HepG2 (cell line): ENCODE measurements around the gene ISOC2. TPM values are rescaled to one million over a fixed set of nuclear protein-coding genes. Genes with fewer than 3 reads are reported as not detected.

Experiments
- ATF1 ChIP-seq: IDR thresholded peaks from 2 replicates; pipeline ENCODE4 v1.6.1; 2016; ENCODE audit warnings: mild to moderate bottlenecking, control low read depth
- CBX1 ChIP-seq: IDR thresholded peaks from one replicate; pipeline ENCODE4 v1.6.1; 2016; ENCODE audit warnings: antibody characterized with exemption, low read depth
- SALL1 ChIP-seq: sonication (generic); formaldehyde crosslinking; IDR thresholded peaks from 2 replicates; pipeline ENCODE4 v1.8.0; 2022; ENCODE audit warnings: mild to moderate bottlenecking, missing genetic modification reagents
- TGIF2 ChIP-seq: IDR thresholded peaks from 2 replicates; pipeline ENCODE4 v1.6.1; 2016; ENCODE audit warnings: control low read depth, missing compliant biosample characterization
- ZNF205 ChIP-seq: IDR thresholded peaks from 2 replicates; pipeline ENCODE4 v1.6.1; 2018; ENCODE audit warnings: missing biosample characterization, missing genetic modification reagents
- ZNF296 ChIP-seq: sonication (generic); formaldehyde crosslinking; conservative IDR thresholded peaks from 2 replicates; pipeline ENCODE4 v1.5.0; 2020; ENCODE audit warnings: mild to moderate bottlenecking, missing genetic modification reagents
- ZNF510 ChIP-seq: sonication (generic); formaldehyde crosslinking; IDR thresholded peaks from 2 replicates; pipeline ENCODE4 v1.4.0; 2020; ENCODE audit warnings: low read depth, mild to moderate bottlenecking, missing genetic modification reagents
- ZNF839 ChIP-seq: sonication (generic); formaldehyde crosslinking; IDR thresholded peaks from 2 replicates; pipeline ENCODE4 v1.4.0; 2020; ENCODE audit warnings: missing genetic modification reagents, mild to moderate bottlenecking, borderline replicate concordance
- polyA plus RNA-seq, 8 experiments: library from polyadenylated mRNA; depleted of rRNA in 3 of 8; stranded (reverse) in 7 of 8; unstranded in 1 of 8; fragments of >200 nt; fragmentation: Illumina TruSeq in 4 of 8; extraction: Trizol in 4 of 8; gene quantifications; 2 replicates each; pipeline versions ENCODE4 v1.2.1 to v1.2.3, GENCODE V29; 2011 to 2016; ENCODE audit warnings: low read depth in 4 of 8, missing spikeins in 1 of 8, mixed read lengths in 1 of 8; ENCODE audit not compliant: insufficient read depth in 1 of 8
- total RNA-seq, 5 experiments: library from RNA; depleted of rRNA; stranded (reverse); fragments of >200 nt; fragmentation: Illumina TruSeq; extraction: Trizol; gene quantifications; 2 replicates each; pipeline ENCODE4 v1.2.3, GENCODE V29; 2016; ENCODE audit warnings: low read depth in 1 of 5
- TF ChIP-seq, protein P1 (sequence below): sonication (generic); formaldehyde crosslinking; IDR thresholded peaks from 2 replicates; pipeline ENCODE4 v1.5.1; 2020; ENCODE audit warnings: mild to moderate bottlenecking, moderate library complexity, missing genetic modification reagents
- TF ChIP-seq, protein P2 (sequence below): sonication (generic); formaldehyde crosslinking; conservative IDR thresholded peaks from 2 replicates; pipeline ENCODE4 v1.8.1; 2023; ENCODE audit warnings: missing genetic modification reagents
- TF ChIP-seq, protein P3 (sequence below): sonication (generic); formaldehyde crosslinking; IDR thresholded peaks from 2 replicates; pipeline ENCODE4 v1.9.0; 2021; ENCODE audit warnings: missing genetic modification reagents, borderline replicate concordance
- TF ChIP-seq, protein P4 (sequence below): sonication (generic); formaldehyde crosslinking; IDR thresholded peaks from 2 replicates; pipeline ENCODE4 v1.9.0; 2021; ENCODE audit warnings: missing genetic modification reagents, borderline replicate concordance
- TF ChIP-seq, protein P5 (sequence below): sonication (generic); formaldehyde crosslinking; IDR thresholded peaks from 2 replicates; pipeline ENCODE4 v1.9.0; 2021; ENCODE audit warnings: missing genetic modification reagents, borderline replicate concordance
- TF ChIP-seq, protein P6 (sequence below): sonication (generic); formaldehyde crosslinking; conservative IDR thresholded peaks from 2 replicates; pipeline ENCODE4 v1.4.0; 2020; ENCODE audit warnings: missing genetic modification reagents

ISOC2 gene
- total and polyA plus RNA-seq, 2 of the 13 experiments (the other 11 are each of a cell fraction or from before 2014, with no cell fraction given) = 76.8 to 105 TPM

DNA sequence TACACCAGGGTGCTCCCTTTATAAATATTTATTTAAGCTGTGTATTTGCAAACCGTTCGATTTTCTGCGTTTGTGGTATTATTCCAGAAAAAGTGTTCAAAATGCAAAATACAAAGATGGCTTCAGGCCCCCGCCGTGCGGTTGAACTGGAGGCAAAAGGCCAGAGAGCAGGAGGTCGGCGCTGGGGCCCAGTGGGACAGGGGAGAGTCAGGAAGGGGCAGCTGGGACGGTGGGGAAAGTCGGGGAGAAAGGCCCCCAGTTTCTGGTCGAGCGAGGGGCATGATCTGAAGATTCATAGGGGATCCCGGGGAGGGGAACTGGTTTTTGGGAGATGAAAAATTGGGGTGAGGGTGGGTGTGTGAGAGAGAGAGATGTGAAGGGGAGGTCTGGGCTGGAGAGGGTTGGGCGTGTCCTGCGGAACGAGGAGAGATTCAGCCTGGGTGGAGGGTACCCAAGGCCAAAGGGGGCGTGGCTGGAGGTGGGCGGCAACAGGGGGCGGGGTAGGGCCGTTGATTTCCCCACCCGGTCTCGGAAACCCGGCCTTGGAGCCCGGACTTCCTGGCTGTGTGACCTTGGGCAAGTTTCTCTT is 678 bp downstream of the ISOC2 start (continued):
- no peak for TF ChIP-seq CBX1
- TF ChIP-seq ZNF205 = no peak
- TF ChIP-seq ATF1 = no peak
- TF ChIP-seq, protein P1, sequence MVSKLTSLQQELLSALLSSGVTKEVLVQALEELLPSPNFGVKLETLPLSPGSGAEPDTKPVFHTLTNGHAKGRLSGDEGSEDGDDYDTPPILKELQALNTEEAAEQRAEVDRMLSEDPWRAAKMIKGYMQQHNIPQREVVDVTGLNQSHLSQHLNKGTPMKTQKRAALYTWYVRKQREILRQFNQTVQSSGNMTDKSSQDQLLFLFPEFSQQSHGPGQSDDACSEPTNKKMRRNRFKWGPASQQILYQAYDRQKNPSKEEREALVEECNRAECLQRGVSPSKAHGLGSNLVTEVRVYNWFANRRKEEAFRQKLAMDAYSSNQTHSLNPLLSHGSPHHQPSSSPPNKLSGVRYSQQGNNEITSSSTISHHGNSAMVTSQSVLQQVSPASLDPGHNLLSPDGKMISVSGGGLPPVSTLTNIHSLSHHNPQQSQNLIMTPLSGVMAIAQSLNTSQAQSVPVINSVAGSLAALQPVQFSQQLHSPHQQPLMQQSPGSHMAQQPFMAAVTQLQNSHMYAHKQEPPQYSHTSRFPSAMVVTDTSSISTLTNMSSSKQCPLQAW (CRISPR knock-in tag) = no peak; the same call in 1 of the 2 replicates
- no peak for TF ChIP-seq SALL1
- TF ChIP-seq, protein P2, sequence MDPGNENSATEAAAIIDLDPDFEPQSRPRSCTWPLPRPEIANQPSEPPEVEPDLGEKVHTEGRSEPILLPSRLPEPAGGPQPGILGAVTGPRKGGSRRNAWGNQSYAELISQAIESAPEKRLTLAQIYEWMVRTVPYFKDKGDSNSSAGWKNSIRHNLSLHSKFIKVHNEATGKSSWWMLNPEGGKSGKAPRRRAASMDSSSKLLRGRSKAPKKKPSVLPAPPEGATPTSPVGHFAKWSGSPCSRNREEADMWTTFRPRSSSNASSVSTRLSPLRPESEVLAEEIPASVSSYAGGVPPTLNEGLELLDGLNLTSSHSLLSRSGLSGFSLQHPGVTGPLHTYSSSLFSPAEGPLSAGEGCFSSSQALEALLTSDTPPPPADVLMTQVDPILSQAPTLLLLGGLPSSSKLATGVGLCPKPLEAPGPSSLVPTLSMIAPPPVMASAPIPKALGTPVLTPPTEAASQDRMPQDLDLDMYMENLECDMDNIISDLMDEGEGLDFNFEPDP = no peak
- TF ChIP-seq ZNF510 = 0 out of 2 replicates have a peak, but pooled peaks have one; percentile 8
- no peak for TF ChIP-seq ZNF839
- TF ChIP-seq, protein P3, sequence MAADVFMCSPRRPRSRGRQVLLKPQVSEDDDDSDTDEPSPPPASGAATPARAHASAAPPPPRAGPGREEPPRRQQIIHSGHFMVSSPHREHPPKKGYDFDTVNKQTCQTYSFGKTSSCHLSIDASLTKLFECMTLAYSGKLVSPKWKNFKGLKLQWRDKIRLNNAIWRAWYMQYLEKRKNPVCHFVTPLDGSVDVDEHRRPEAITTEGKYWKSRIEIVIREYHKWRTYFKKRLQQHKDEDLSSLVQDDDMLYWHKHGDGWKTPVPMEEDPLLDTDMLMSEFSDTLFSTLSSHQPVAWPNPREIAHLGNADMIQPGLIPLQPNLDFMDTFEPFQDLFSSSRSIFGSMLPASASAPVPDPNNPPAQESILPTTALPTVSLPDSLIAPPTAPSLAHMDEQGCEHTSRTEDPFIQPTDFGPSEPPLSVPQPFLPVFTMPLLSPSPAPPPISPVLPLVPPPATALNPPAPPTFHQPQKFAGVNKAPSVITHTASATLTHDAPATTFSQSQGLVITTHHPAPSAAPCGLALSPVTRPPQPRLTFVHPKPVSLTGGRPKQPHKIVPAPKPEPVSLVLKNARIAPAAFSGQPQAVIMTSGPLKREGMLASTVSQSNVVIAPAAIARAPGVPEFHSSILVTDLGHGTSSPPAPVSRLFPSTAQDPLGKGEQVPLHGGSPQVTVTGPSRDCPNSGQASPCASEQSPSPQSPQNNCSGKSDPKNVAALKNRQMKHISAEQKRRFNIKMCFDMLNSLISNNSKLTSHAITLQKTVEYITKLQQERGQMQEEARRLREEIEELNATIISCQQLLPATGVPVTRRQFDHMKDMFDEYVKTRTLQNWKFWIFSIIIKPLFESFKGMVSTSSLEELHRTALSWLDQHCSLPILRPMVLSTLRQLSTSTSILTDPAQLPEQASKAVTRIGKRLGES = no peak
- TF ChIP-seq, protein P4, sequence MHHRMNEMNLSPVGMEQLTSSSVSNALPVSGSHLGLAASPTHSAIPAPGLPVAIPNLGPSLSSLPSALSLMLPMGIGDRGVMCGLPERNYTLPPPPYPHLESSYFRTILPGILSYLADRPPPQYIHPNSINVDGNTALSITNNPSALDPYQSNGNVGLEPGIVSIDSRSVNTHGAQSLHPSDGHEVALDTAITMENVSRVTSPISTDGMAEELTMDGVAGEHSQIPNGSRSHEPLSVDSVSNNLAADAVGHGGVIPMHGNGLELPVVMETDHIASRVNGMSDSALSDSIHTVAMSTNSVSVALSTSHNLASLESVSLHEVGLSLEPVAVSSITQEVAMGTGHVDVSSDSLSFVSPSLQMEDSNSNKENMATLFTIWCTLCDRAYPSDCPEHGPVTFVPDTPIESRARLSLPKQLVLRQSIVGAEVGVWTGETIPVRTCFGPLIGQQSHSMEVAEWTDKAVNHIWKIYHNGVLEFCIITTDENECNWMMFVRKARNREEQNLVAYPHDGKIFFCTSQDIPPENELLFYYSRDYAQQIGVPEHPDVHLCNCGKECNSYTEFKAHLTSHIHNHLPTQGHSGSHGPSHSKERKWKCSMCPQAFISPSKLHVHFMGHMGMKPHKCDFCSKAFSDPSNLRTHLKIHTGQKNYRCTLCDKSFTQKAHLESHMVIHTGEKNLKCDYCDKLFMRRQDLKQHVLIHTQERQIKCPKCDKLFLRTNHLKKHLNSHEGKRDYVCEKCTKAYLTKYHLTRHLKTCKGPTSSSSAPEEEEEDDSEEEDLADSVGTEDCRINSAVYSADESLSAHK (CRISPR knock-in tag) = no peak
- TF ChIP-seq, protein P5, sequence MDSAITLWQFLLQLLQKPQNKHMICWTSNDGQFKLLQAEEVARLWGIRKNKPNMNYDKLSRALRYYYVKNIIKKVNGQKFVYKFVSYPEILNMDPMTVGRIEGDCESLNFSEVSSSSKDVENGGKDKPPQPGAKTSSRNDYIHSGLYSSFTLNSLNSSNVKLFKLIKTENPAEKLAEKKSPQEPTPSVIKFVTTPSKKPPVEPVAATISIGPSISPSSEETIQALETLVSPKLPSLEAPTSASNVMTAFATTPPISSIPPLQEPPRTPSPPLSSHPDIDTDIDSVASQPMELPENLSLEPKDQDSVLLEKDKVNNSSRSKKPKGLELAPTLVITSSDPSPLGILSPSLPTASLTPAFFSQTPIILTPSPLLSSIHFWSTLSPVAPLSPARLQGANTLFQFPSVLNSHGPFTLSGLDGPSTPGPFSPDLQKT = no peak
- TF ChIP-seq TGIF2 (CRISPR knock-in tag) = no peak
- TF ChIP-seq ZNF296 (CRISPR knock-in tag) = no peak
- TF ChIP-seq, protein P6, sequence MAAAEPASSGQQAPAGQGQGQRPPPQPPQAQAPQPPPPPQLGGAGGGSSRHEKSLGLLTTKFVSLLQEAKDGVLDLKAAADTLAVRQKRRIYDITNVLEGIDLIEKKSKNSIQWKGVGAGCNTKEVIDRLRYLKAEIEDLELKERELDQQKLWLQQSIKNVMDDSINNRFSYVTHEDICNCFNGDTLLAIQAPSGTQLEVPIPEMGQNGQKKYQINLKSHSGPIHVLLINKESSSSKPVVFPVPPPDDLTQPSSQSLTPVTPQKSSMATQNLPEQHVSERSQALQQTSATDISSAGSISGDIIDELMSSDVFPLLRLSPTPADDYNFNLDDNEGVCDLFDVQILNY = no peak
